H1 (cell line): Measurements from ENCODE around the gene FAM170B. TPM values are rescaled to one million over a fixed set of nuclear protein-coding genes. Genes with fewer than 3 reads are reported as not detected.
A peak's percentile ranks its signal among the peaks of the same experiment; 100 is the strongest.

Source experiments
- CTCF ChIA-PET: fragments of 300-600 bp; sonication (Branson Sonifier 250); formaldehyde crosslinking; loops from one replicate; lab custom pipeline; 2021; ENCODE audit not compliant: partially characterized antibody; lab: Charles Lee
- POLR2A ChIA-PET: fragments of 300-600 bp; sonication (Branson Sonifier 250); formaldehyde crosslinking; loops from one replicate; lab custom pipeline; 2021; ENCODE audit warnings: inconsistent platforms; ENCODE audit not compliant: partially characterized antibody; lab: Charles Lee
- DNase-seq, 2 experiments: peaks; one replicate each; pipeline versions ENCODE4 v3.0.0 to v3.0.0-alpha.2; 2010 to 2022; ENCODE audit warnings: low spot score in 2 of 2, low read depth in 1 of 2, mixed read lengths in 1 of 2
- FAIRE-seq: peaks from 2 replicates; lab custom pipeline; 2011; peaks lifted over from hg19 to GRCh38; lab: Jason Lieb, UNC
- H2AFZ ChIP-seq: 2 replicates; pipeline ENCODE4 v1.8.1; 2012; ENCODE audit warnings: low read length, inconsistent platforms
- H2AK5ac ChIP-seq: 2 replicates; pipeline ENCODE4 v1.6.1; 2013; ENCODE audit warnings: low read depth, low read length
- H2BK120ac ChIP-seq: replicated peaks from 2 replicates; pipeline ENCODE3; 2013; ENCODE audit warnings: low read depth, low read length, inconsistent platforms
- H2BK12ac ChIP-seq: 2 replicates; pipeline ENCODE4 v1.6.1; 2013; ENCODE audit warnings: low read depth, low read length
- H2BK15ac ChIP-seq: 2 replicates; pipeline ENCODE4 v1.6.1; 2013; ENCODE audit warnings: low read length
- H2BK20ac ChIP-seq: 2 replicates; pipeline ENCODE4 v1.6.1; 2013; ENCODE audit warnings: low read length
- H2BK5ac ChIP-seq: 2 replicates; pipeline ENCODE4 v1.6.1; 2013; ENCODE audit warnings: low read depth, low read length
- H3K14ac ChIP-seq: 2 replicates; pipeline ENCODE4 v1.6.1; 2013; ENCODE audit warnings: inconsistent platforms; ENCODE audit not compliant: insufficient read length
- H3K18ac ChIP-seq: 2 replicates; pipeline ENCODE4 v1.6.1; 2013; ENCODE audit warnings: low read length; ENCODE audit errors: extremely low read depth
- H3K23ac ChIP-seq: 2 replicates; pipeline ENCODE4 v1.6.1; 2013; ENCODE audit warnings: inconsistent platforms; ENCODE audit not compliant: insufficient read length
- H3K23me2 ChIP-seq: 2 replicates; pipeline ENCODE4 v1.6.1; 2013; ENCODE audit warnings: low read depth, low read length
- H3K27ac ChIP-seq: 2 replicates; pipeline ENCODE4 v1.6.1; 2011; ENCODE audit warnings: low read depth, low read length, inconsistent platforms
- H3K27me3 ChIP-seq, 4 experiments: replicated peaks in 1 of 4; 1 replicate in 1 of 4; 2 replicates in 3 of 4; pipeline versions ENCODE4 v1.6.1 to v1.8.1; 2011 to 2013; ENCODE audit warnings: low read length in 3 of 4, mild to moderate bottlenecking in 3 of 4, inconsistent platforms in 2 of 4, mixed read lengths in 2 of 4, moderate library complexity in 1 of 4; ENCODE audit not compliant: control insufficient read depth in 3 of 4, insufficient read depth in 3 of 4; ENCODE audit errors: extremely low read depth in 1 of 4
- H3K36me3 ChIP-seq, 4 experiments: 2 replicates each; pipeline versions ENCODE4 v1.6.1 to v1.8.1; 2011 to 2013; ENCODE audit warnings: mild to moderate bottlenecking in 4 of 4, low read length in 3 of 4, moderate library complexity in 2 of 4, control low read depth in 1 of 4, inconsistent platforms in 1 of 4; ENCODE audit not compliant: insufficient read depth in 4 of 4, control insufficient read depth in 2 of 4
- H3K4ac ChIP-seq: replicated peaks from 2 replicates; pipeline ENCODE3; 2013; ENCODE audit warnings: low read length, low read depth, mixed read lengths, inconsistent platforms; ENCODE audit not compliant: insufficient read length
- H3K4me1 ChIP-seq, 4 experiments: replicated peaks in 1 of 4; 1 replicate in 1 of 4; 2 replicates in 3 of 4; pipeline versions ENCODE4 v1.6.1 to v1.8.1; 2011 to 2013; ENCODE audit warnings: low read length in 3 of 4, inconsistent platforms in 2 of 4, mixed read lengths in 1 of 4; ENCODE audit not compliant: insufficient read depth in 4 of 4, control insufficient read depth in 3 of 4
- H3K4me2 ChIP-seq, 2 experiments: 2 replicates each; pipeline versions ENCODE4 v1.6.1 to v1.8.1; 2011 to 2013; ENCODE audit warnings: low read depth in 2 of 2, low read length in 2 of 2, control low read depth in 1 of 2, inconsistent platforms in 1 of 2, mild to moderate bottlenecking in 1 of 2; ENCODE audit not compliant: insufficient read depth in 1 of 2
- H3K4me3 ChIP-seq, 4 experiments: fragments of 200-600, 300-600 bp in 1 of 4; sonication (generic), shearing (Covaris generic), sonication (Bioruptor Twin) in 1 of 4; 2 replicates each; pipeline versions ENCODE4 v1.5.1 to v1.8.1; 2011 to 2016; ENCODE audit warnings: low read length in 4 of 4, low read depth in 3 of 4, control low read depth in 2 of 4, inconsistent platforms in 2 of 4, mild to moderate bottlenecking in 2 of 4, mixed read lengths in 1 of 4, moderate library complexity in 1 of 4; ENCODE audit not compliant: insufficient read depth in 2 of 4; ENCODE audit errors: extremely low read depth in 1 of 4
- H3K56ac ChIP-seq: replicated peaks from 2 replicates; pipeline ENCODE3; 2013; ENCODE audit warnings: low read depth, mild to moderate bottlenecking, mixed read lengths, low read length, inconsistent platforms; ENCODE audit not compliant: insufficient read length
- H3K79me1 ChIP-seq: 2 replicates; pipeline ENCODE4 v1.6.1; 2013; ENCODE audit warnings: low read depth, low read length, control low read depth
- H3K79me2 ChIP-seq, 2 experiments: 2 replicates each; pipeline versions ENCODE4 v1.6.1 to v1.8.1; 2012 to 2013; ENCODE audit warnings: low read length in 2 of 2, mild to moderate bottlenecking in 2 of 2, inconsistent platforms in 1 of 2; ENCODE audit not compliant: insufficient read depth in 2 of 2, control insufficient read depth in 1 of 2
- H3K9ac ChIP-seq, 4 experiments: replicated peaks in 1 of 4; 1 replicate in 1 of 4; 2 replicates in 3 of 4; pipeline versions ENCODE4 v1.6.1 to v1.8.1; 2011 to 2013; ENCODE audit warnings: low read depth in 3 of 4, low read length in 3 of 4, control low read depth in 2 of 4, mild to moderate bottlenecking in 2 of 4, moderate library complexity in 2 of 4, inconsistent platforms in 1 of 4; ENCODE audit errors: extremely low read depth in 1 of 4
- H3K9me3 ChIP-seq, 2 experiments: 2 replicates each; pipeline versions ENCODE4 v1.6.1 to v1.8.1; 2012 to 2013; ENCODE audit warnings: mild to moderate bottlenecking in 2 of 2, moderate library complexity in 2 of 2, control low read depth in 1 of 2, inconsistent platforms in 1 of 2, low read depth in 1 of 2, low read length in 1 of 2, mixed read lengths in 1 of 2; ENCODE audit not compliant: insufficient read depth in 2 of 2
- H4K20me1 ChIP-seq, 2 experiments: replicated peaks in 1 of 2; 2 replicates each; pipeline versions ENCODE3 to v1.8.1; 2011 to 2013; ENCODE audit warnings: inconsistent platforms in 2 of 2, low read length in 2 of 2, mild to moderate bottlenecking in 1 of 2; ENCODE audit not compliant: insufficient read depth in 2 of 2, control insufficient read depth in 1 of 2
- H4K5ac ChIP-seq: 2 replicates; pipeline ENCODE4 v1.6.1; 2013; ENCODE audit warnings: low read length, low read depth, mixed read lengths, inconsistent platforms; ENCODE audit not compliant: insufficient read length
- H4K8ac ChIP-seq: 2 replicates; pipeline ENCODE4 v1.8.0; 2013; ENCODE audit warnings: mild to moderate bottlenecking, moderate library complexity, low read length, inconsistent platforms; ENCODE audit not compliant: insufficient read depth; ENCODE audit errors: extremely low read depth
- H4K91ac ChIP-seq: replicated peaks from 2 replicates; pipeline ENCODE3; 2013; ENCODE audit warnings: low read length, mixed read lengths, inconsistent platforms; ENCODE audit not compliant: insufficient read length
- GTF2F1 ChIP-seq: IDR thresholded peaks from 2 replicates; pipeline ENCODE4 v1.6.1; 2012; ENCODE audit warnings: low read depth, low read length, improper control_type of control experiment, borderline replicate concordance
- WGBS, 2 experiments: shearing (Covaris generic) in 1 of 2; methylation state at CpG; one replicate each; pipeline versions ENCODE4 v1.1.6 to v1.1.7; 2013 to 2015; ENCODE audit warnings: low lambda C conversion rate in 2 of 2, mixed read lengths in 2 of 2, inconsistent platforms in 1 of 2, low coverage in 1 of 2, missing lambda C conversion rate in 1 of 2; ENCODE audit not compliant: insufficient replicate concordance in 2 of 2, insufficient coverage in 1 of 2, insufficient read length in 1 of 2; ENCODE audit errors: extremely low coverage in 1 of 2, missing lambda C conversion rate in 1 of 2; 5-methylcytosine and 5-hydroxymethylcytosine counted together
- polyA plus RNA-seq, 7 experiments: library from polyadenylated mRNA; depleted of rRNA in 3 of 7; stranded (reverse) in 5 of 7; unstranded in 2 of 7; fragments of >200 nt in 5 of 7; fragments of 200-250 nt in 2 of 7; gene quantifications; 1 replicate in 5 of 7; 2 replicates in 1 of 7; 4 replicates in 1 of 7; pipeline versions ENCODE4 v1.2.1 to v1.2.3, GENCODE V29; 2011 to 2013; ENCODE audit warnings: missing spikeins in 2 of 7, mixed read lengths in 2 of 7
- total RNA-seq: library from RNA; stranded (reverse); fragmentation: NEBNext Ultra II Directional; extraction: Animal tissue kit (Norgen Biotek cat#: 25700); gene quantifications from 2 replicates; pipeline ENCODE4 v1.2.1, GENCODE V29; 2021

The FAM170B gene
- total and polyA plus RNA-seq, 2 of the 8 experiments (the other 6 are each of a cell fraction or from before 2014, with no cell fraction given), result not detected

DNA sequence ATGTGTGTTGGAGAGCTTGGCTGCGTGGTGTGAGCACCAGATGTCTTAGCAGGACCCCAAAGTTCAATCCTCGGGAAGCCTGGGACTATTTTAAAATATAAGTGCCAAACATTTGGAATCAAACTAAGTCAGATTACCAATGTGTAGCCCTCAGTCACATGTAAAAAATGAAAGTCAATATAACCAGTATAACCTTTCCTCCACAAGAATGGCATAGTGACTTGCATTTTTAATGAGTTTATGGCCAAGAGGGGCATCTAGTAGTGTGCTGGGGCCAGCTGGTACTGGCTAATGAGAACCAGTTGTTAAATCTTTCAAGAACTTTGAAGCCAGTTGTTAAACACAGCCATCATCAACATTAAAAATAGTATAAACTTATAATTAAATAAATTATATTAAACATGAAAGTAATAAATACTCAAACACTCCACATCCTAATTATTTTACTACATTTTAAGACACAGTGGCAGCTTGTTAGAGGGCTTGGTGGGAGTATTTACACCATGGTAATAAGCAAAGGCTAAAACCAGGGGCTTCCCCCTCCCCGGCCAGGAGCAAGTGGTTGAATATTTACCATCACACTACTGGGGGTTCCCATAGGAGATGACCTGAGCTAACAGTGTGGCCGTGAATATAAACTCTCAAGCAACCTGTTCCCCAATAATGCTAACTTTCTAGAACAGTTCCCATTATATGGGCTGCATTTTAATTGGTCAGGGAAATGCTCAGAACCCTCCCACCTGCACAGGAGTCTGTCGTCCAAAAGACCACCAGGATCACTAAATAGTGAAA, 7.9 kb upstream of the FAM170B start:
- H4K91ac ChIP-seq, result no peak overlapping the region
- H3K36me3 ChIP-seq, result no peaks in the 10 kb centered on the region
- DNase-seq, result no peak
- H3K56ac ChIP-seq, result no peak overlapping the region
- no peak overlapping the region for H3K18ac ChIP-seq
- H3K4me1 ChIP-seq, result peaks cover 1 to 6% (median 3%) of the 10 kb centered on the region in 4 experiments; a peak in 2 of 7 replicates
- no peak overlapping the region for H4K8ac ChIP-seq
- peak overlapping the region; percentile 23 for H3K4ac ChIP-seq
- 0 out of 2 replicates have a peak overlapping the region, but pooled peaks have one; percentile 11 for H2AFZ ChIP-seq
- WGBS, 2 experiments, result 90% methylated on average over 5 of the region's 5 CpGs; no CpG with 5 or more reads in 1 of the 2 experiments
- H2BK20ac ChIP-seq, result 0 out of 2 replicates have a peak overlapping the region, but pooled peaks have one; percentile 40
- H3K79me2 ChIP-seq, result no peaks in the 10 kb centered on the region
- no peak overlapping the region for H4K5ac ChIP-seq
- POLR2A ChIA-PET, result no interaction called here
- no peak overlapping the region for H3K4me3 ChIP-seq
- no peaks in the 10 kb centered on the region for H3K9me3 ChIP-seq
- no peak overlapping the region for H2BK12ac ChIP-seq
- no peak overlapping the region for H3K23ac ChIP-seq
- H4K20me1 ChIP-seq, result no peaks in the 10 kb centered on the region
- H2AK5ac ChIP-seq, result no peak overlapping the region
- H3K27me3 ChIP-seq, result no peaks in the 10 kb centered on the region
- H3K23me2 ChIP-seq, result no peaks in the 10 kb centered on the region
- H3K4me2 ChIP-seq, result no peak overlapping the region
- CTCF ChIA-PET, result interaction anchor here (0.6 to 4.3 kb wide), 5 partner anchors 10 to 483 kb away, joined by 3 to 13 read pairs (median 4); no protein-coding TSS in a partner anchor
- no peak overlapping the region; the same call in 1 of the 2 replicates for H2BK15ac ChIP-seq
- H3K79me1 ChIP-seq, result no peaks in the 10 kb centered on the region
- no peak overlapping the region for H2BK120ac ChIP-seq
- no peak overlapping the region for H3K27ac ChIP-seq
- H2BK5ac ChIP-seq, result 0 out of 2 replicates have a peak overlapping the region, but pooled peaks have one; percentile 48
- no peak for TF ChIP-seq GTF2F1
- TF ChIP-seq, all 59 proteins: peak for 0
- Histone ChIP-seq H3K9ac (no peak overlapping the region), H3K14ac (no peak overlapping the region)
- FAIRE-seq, result no peak
